Suprapubic skin (tissue), 4 donors: Measurements from ENCODE around the gene COPA.

Source experiments
- EP300 ChIP-seq: sonication (generic); formaldehyde crosslinking; IDR thresholded peaks from one replicate; pipeline ENCODE4 v1.6.1; 2017; ENCODE audit warnings: antibody characterized with exemption
- POLR2A ChIP-seq, 2 donors: fragments of 450-650 bp; IDR thresholded peaks; one replicate each; pipeline ENCODE4 v1.6.1; 2017; ENCODE audit warnings: antibody characterized with exemption in 2 of 2, mild to moderate bottlenecking in 2 of 2, moderate library complexity in 2 of 2
- POLR2AphosphoS5 ChIP-seq, 3 donors: sonication (generic); formaldehyde crosslinking; IDR thresholded peaks; one replicate each; pipeline ENCODE4 v1.6.1; 2017; ENCODE audit warnings: antibody characterized with exemption in 3 of 3
- TF ChIP-seq, protein P1 (sequence below), 2 donors: fragments of 200-600 bp in 1 of 2; fragments of 450-650 bp in 1 of 2; sonication (generic) in 1 of 2; IDR thresholded peaks; one replicate each; pipeline ENCODE4 v1.5.1; 2016 to 2019; ENCODE audit warnings: antibody characterized with exemption in 2 of 2, mild to moderate bottlenecking in 1 of 2, moderate library complexity in 1 of 2

DNA sequence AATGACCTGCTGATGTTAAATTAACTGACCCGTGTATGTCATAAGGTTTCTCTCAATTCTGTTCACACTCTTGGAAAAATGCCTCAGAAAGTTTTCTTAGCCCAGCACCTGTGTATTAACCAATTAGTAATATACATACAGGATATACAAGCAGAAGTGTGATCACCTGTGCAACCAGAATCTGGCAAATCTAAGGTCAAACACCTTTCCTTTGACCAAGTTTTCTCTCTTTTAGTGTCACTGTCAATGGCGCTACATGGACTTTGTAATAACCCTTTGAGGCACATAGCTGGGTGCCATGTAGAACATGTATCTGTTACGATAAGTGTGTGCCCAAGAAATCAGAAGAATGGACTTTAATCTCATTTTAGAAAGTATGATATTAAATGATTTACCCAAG is 1.2 kb upstream of the COPA start:
- TF ChIP-seq, protein P1, sequence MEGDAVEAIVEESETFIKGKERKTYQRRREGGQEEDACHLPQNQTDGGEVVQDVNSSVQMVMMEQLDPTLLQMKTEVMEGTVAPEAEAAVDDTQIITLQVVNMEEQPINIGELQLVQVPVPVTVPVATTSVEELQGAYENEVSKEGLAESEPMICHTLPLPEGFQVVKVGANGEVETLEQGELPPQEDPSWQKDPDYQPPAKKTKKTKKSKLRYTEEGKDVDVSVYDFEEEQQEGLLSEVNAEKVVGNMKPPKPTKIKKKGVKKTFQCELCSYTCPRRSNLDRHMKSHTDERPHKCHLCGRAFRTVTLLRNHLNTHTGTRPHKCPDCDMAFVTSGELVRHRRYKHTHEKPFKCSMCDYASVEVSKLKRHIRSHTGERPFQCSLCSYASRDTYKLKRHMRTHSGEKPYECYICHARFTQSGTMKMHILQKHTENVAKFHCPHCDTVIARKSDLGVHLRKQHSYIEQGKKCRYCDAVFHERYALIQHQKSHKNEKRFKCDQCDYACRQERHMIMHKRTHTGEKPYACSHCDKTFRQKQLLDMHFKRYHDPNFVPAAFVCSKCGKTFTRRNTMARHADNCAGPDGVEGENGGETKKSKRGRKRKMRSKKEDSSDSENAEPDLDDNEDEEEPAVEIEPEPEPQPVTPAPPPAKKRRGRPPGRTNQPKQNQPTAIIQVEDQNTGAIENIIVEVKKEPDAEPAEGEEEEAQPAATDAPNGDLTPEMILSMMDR (IDR thresholded peaks at IDR 0.05): no peak
- no peak for TF ChIP-seq POLR2AphosphoS5 (IDR thresholded peaks at IDR 0.05)
- no peak for TF ChIP-seq POLR2A (IDR thresholded peaks at IDR 0.05)
- TF ChIP-seq EP300: no peak
